ENCODE measurements around the gene DHRS3.

The DHRS3 gene

DNA sequence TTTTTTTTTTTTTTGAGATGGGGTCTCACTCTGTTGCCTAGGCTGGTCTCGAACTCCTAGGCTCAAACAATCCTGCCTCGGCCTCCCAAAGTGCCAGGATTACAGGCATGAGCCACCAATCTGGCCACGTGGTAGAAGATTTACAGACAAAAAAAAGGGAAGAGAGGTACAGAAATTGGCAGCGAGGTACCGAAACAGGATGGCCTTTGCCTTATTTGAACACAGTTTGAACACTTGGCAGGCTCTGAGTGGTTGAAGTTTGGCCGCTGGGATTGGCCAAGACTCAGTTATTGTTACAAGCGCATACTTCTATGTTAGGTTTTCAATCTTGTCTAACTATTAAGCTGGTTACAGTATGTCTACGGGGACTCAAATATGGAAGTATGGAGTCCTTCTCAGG is 19.7 kb upstream of the DHRS3 start:
- DNase-seq = no peak

DNA sequence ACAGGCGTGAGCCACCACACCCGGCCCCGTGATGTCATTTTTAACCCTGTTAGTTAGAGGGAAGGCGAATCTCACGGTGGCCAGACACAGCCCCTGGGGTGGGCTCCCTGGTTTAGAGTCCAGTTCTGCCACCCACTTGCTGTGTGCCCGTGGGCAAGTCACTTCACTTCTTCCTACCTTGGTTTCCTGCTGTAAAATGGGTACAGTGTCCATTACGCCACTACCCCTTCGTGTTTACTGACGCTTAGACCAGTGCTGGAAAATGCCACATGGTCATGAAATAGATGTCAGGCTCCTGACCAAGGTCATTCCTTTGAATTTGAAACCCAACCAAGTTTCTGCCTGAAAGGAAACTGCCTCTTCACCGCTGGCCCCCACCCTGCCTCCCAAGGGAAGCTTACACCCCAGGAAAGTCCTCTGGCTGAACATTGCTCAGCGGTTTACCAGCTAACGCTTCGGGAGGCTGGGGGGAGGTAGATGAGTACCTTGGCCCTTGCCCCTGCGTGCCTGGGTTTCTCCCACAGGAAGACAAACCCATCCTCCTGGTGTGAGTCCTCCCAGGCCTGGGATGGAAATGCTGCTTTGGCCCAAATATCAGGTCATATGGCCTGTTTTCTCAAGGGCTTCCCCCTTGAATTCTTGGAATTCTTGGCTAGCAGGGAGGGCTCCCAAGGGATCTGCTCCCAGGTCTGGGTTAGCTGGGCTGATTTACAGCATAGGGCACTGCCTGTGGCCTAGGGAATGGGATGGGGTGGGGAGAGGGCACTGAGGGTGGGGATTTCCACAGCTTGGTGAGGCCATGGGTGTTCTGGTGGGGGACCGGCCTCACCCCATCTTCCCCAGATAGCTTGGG is 18.3 kb upstream of the DHRS3 start:
- no peak for DNase-seq

DNA sequence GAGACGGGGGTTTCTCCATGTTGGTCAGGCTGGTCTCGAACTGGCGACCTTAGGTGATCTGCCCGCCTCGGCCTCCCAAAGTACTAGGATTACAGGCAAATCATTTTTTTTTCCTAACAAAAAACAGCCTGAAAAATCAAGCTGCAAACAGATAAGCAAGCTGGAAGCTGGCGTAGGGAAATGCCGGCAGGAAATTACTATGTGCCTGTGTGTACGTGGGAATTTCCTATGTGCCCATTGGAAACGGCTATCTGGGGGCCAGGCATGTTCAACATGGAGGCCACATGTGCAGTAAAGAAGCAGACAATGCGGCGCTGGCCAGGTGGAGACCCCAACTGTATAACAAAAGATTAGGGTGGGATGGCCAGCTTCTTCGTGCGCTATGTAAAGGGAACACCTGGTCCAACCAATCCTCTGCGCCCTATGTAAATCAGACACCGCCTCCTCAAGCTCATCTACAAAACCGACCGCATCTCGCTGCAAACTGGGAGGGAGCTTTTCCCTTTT is 16.7 kb upstream of the DHRS3 start:
- no peak for DNase-seq

DNA sequence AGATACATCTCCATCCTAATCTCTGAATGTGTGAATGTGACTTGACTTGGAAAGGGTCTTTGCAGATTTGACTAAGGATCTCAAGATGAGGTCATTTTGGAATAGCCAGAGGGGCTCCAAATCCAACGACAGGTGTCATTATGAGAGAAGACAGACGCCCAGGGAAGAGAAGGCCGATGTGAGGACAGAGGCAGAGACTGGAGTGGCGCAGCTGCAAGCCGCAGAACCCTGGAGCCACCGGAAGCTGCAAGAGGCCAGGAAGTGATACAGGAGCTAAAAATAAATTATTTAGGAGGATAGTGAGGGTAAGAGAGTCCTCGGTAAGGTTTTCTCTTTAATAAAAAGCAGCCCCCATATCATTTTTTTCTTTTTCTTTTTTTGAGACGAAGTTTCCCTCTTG is 16.1 kb upstream of the DHRS3 start:
- DNase-seq = no peak

DNA sequence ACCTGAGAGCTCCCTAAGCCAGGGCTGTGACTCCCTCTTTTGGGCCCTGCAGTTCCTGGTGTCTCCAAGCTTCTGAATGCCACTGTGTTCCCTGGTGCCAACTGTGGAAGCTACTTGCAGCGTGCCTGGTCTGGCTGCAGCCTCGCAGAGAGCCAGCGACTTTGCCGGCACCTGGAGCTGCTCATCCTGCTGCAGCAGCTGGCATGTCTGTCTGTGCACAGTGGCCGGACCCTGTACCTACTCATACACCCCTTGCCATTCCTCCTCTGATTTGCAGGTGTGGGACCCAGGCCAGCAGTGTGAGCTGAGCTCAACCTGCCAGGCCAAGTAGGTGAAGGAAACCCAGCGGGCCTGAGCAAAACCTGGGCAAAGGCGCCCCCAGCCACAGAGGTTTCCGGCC is 13.6 kb upstream of the DHRS3 start:
- DNase-seq = no peak

DNA sequence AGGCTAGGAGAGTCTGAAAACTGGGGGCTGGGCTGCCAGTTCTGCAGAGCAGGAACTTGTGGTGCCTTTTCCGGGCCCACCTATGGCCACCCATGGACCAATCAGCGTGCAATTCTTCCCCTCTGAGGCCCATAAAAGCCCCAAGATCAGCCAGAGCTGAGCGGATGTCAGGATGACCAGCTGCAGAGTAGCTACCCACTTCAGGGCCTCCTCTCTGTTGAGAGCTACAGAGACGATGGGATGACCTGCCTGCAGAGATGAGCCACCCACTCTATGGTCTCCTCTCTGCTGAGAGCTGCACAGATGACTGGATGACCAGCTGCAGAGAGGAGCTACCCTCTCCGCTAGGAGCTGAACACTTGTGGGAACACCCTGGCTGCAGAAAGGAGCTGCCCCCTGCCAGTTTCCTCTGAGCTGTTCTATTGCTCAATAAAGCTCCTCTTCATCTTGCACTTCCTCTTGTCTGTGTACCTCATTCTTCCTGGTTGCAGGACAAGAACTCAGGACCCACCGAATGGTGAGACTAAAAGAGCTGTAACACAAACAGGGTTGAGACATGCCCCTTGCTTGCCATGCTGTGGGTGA is 13.0 kb upstream of the DHRS3 start:
- no peak for DNase-seq

DNA sequence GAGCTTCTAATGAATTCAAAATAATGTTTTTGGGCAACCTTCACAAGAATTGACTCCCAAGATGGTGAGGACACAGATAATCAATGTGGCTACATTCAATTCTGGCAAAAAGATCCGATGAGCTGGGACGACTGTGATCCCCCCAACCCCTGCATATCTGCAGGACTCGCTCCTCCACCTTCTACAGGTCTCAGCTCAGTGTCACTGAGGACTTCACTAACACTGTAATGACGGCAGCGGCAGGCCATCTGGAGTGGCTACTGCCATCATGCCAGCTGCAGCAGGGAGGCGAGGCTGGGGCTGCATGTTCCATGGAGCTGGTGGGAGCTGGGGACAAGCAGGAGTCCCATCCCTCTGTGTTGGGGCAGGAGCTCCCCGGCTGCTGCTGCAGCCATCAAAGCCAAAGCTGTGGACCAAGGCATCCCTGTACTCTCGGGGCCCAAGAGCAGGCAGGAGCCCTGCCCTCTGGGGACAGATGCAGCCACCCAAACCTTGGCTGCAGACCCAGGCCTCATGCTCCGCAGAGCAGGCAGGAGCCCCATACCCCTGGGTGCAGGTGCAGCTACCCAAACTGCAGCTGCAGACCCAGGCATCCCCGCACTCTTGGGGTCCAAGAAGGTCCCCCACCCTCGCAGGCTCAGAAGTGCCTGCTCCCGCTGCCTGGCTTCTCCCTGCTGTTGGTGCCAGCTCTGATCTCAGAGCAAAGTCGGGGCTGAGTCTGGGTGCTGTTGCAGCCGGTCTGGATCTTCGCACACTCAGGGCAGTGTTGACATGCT is 12.2 kb upstream of the DHRS3 start:
- DNase-seq = no peak

DNA sequence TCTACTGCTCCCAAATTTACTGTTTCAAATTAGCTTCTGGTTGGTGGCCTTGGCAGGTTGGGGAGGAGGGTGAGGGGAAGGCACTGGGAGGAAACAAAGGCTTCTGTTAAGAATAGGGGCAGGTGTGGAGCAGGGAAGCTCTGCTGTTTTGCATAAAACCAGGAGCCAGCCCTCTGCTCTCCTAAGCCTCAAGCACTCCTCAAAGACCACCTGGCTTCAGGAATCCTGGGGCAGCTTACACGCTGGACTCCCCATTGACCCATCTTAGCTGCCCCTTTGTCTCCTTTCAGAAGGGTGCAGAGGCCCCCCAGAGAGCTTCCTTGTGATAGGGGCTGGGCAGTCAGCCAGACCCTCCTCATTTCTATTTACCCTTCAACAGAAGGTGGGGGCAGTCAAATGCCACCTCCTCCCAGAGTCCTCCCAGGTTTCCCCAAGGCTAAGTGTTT is 11.5 kb upstream of the DHRS3 start:
- DNase-seq = no peak

DNA sequence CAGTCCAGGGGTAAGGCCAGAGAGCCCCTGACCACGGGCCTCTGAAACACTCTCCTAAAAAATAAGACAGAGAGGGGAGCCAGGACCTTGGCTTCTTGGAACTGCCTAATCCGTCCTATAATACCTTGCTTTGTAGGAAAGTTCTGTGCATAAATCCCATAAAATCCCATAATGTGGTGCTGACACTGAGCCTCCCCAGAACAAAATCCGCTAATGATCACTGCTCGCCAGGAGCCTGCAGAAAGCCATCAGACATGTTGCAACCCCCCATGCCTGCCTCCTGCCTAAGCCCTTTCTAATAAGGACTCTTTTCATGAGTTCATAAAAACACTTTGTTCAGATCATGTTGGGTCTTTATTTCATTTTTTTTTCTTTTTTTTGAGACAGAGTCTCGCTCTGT is 9.3 kb upstream of the DHRS3 start:
- DNase-seq = no peak

DNA sequence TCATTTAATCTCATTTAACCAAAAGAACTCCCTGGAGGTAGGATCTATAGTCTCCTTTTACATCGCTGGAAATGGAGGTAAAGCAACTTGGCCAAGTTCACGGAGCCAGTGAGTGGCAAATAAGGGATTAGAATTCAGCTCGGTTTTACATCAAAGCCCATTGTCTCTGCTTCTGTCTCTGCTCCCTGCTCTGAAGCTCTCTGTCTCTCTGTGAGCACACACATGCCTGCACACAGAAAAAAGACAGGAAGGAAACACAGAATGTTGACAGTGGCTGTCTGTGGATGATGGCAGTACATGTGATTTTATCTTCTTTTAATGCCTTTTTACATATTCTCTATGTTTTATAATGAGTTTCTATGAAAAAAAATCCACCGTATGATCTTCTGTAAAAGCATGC is 8.9 kb upstream of the DHRS3 start:
- no peak for DNase-seq

DNA sequence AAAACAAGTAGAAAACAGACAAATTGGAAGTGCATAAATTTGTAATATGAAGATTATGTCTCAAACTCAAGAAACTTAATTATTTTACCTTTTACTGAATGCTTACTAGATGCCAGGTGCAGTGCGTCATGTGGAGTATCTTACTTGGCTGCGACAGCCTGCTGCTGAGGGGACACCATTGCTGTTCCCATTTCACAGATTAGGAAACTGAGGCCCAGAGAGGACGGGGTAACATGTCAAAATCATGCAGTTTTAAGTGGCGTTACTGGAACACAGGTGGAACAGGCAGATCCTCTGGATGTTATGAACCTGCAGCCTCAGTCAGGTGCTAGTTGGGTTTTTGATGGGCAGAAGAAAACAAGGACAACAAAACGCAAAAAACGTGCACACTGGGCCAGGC is 7.3 kb upstream of the DHRS3 start:
- no peak for DNase-seq

DNA sequence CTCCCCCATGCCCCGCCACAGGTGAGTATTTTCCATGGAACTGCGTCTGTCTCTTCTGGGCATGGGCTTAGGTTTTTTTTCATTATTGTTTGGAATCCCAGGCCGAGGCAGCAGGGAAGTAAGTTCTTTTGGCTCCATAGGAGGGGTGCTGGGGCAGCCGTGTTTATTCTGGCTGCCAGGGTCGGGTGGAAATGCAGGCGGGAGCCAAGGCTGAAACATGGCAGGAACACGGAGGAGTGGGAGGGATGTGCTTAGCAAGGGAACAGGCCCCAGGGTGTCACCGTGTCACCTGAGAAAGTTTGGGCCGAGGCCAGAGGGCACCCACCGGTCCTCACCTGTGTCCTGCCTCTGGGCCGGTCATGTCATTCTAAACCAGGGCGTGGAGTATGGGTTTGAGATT is 4.5 kb upstream of the DHRS3 start:
- DNase-seq = no peak

DNA sequence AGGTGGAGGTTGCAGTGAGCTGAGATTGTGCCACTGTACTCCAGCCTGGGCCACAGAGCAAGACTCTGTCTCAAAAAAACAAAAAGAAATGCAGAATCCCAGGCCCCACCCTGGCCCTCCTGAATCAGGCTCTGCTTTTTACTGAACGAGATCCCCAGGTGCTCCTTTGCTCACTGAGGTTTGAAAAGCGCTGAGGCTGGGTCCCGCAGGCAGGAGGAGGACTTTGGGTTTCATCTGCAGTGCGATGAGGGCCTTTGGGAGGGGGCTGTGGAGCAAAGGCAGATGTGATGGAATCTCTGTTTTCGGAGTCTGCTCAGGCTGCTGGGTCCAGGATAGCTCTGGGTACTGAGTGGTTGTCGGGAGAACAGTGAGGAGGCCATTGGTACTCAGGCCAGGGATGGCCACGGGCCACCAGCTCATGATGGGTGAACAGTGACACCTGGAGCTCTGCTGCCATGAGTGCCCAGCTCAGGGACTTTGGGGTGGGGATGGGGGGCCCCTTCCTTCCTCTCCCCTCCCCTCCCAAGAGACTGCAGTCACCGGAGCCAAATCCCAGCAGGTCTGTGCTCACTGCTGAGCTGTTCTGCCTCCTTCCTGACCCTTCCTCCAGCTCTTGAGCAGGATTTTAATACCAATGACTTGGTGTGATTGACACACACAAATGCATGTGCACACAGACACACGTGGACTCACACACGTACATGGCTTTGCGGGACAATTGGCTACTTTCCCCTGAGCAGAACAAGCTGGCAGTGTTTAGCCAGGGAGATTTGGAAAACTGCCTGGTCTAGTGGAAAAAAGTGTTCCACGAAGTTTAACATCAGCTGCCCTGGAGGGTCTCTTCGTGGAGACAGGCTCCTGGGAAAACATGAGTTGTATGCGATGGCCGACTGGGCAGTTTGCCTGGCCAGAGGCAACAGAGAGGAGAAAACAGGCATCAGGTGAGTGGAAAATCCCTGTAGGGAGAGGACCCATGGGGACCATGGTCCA is 3.6 kb upstream of the DHRS3 start:
- peak; percentile 51 for DNase-seq

DNA sequence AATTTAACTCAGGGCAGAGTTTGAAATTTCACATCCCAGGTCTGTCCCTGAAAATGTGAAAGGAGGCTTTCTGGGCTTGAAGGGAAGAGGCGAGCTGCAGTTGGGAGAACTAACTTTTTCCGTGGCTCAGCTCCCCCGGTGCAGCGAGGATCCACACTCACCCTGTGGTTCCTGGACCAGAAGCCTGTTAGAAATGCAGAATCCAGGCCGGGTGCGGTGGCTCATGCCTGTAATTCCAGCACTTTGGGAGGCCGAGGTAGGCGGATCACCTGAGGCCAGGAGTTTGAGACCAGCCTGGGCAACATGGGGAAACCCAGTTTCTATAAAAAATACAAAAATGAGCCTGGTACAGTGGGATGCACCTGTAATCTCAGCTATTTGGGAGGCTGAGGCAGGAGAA is 2.9 kb upstream of the DHRS3 start:
- DNase-seq = no peak

DNA sequence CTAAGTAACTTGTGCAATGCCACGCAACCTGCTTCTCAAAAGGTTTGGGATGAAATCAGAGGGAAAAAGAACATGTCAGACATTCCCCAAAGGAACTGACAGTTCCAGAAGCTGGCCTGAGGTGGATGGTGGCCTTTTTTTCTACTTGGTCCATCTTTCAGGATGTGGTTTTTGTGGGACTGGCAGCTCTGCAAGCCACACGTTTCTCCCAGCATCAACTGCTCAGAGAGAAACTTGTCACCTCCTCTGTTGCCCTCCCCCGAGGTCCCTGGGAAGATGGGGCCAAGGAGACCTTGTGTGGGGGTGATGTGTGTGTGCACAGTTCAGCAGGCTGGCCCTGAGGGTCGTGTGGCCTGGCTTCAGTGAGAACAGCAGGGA is 2.5 kb upstream of the DHRS3 start:
- DNase-seq = no peak

DNA sequence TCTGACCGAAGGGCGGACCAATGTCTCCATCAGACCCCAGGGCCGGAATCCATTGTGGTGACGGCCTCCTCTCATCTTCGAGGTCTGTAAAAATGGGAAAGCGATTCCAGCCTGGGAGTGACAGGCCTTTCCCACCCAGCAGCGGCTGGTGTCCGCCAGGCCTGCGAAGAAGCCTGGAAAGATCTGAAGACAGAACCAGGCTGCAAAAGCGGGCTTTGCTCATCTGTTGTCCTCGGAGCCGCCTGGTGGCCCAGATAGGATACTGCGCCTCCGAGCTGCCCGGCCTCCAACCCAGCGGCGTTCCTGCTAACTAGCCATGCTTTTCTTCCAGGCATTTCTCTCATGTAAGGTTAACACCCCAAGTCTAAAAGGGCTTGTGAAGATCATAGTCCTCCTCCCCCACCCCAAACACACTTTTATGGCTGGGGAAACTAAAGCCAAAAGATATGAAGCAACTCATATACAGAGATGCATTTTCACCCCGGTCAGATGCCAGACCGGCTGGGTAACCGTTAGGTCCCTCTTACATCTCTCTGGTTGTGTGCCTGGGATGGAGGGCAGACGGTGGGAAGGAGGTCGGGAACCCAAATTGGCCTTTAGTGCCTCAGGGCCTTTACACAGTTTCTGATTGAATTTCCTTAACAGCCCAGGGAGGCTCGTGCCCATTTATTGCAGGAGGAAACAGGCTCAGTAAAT is 1.9 kb upstream of the DHRS3 start:
- peak; percentile 94 for DNase-seq

DNA sequence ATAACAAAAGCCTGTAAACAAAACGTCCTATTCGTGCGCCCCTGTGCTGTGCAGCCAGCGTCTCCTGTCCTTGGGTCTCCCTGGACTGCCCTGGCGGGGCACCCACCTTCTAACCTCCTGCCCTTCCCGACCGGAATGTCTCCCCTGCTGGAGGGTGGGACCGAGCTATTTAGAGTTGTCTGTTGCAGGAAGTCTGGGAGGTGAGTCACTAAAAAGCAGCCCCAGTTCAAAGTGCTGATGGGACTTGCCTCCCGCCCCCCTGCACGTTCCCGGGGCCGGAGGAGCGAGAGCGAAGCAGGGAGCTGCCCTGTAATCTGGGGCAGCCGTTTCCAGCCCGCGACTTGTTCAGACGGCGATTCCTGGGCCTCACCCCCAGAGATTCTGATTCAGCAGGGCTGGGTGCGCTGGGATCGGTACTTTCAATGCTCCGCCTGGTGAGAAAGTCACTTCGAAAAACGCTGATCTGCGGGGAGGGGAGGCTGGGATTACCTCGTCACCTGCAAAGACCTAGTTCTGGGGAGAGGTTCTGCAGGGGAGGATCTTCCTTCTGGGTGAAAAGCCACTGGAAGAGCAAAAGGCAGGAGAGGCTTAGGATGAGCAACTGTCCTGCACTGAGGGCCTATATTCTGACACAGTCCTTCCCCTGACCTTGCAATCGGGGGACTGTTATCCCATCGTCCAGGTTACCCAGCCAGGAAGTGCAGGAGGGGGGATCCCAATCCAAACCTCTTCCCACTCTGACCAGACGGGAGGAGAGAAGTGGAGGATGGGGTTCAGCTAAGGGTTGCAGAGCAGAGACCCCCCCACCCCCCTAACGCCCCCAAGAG is 1.2 kb upstream of the DHRS3 start:
- peak; percentile 78 for DNase-seq

DNA sequence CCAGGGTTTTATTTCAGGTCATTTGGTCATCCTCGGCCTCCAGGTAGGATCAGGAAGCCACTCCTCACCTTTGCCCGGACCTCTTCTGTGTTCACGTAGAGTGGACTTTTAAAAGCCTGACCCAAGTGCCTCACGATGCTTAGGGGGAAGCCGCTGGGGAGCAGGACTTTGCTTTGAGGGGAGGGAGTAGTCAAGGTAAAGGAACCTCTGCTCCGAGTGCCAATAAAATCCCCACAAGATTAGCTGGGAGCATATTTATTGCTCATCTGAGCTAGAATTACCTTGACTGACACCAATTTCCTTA is 603 bp upstream of the DHRS3 start:
- no peak for DNase-seq

DNA sequence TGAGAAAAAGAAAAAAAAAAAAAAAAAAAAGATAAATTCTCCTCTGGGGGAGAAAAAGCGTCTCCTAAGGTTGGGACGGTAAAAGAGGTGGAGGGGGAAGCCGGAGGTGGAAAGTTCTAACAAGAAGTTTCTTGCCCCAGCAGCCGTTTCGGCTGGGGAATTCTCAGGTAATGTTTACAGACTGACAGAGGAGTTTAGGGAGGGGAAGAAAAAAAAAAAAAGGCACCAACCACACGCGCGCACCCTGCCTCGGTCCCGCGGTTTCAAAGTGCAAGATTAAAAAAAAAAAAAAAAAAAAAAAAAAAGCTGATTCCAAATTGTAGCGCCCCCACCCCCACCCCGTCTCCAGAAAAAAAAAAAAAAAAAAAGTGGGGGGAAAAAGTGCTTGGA is 504 bp downstream of the DHRS3 start:
- DNase-seq = no peak

DNA sequence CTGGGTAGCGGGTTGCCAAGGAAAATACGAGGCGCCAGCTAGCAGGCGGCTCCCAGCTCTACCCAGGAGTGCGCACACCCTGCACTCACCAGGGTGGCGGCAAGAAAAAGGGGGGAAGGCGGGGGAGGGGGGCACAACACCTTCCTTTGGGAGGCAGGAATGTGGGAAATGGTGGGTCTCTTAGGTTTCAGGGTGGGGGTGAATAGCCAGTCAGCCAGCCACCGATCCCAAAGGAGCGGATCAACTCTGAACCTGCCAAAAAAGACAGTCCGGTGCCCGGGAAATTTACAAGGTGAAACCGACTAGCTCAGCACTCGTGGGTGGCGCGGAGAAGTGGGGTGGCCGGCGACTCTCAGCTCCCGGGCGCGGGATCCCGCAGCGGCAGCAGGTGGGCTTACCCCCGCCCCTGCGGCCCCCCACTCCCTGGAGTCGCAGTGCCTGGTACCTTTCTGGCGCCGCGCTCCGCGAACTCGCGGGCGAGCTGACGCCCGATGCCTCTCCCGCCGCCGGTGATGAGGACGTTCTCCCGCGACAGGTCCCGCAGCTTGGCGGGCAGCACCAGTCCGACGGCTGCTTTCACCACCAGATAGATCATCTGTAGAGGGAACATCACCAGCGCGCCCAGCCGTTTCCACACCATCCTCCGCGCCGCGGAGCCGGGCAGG is 1.2 kb downstream of the DHRS3 start:
- peak; percentile 63 for DNase-seq
